ENCODE measurements around the gene CAMSAP1. TPM values are rescaled to one million over a fixed set of nuclear protein-coding genes. Genes with fewer than 3 reads are reported as not detected.
A peak's percentile ranks its signal among the peaks of the same experiment; 100 is the strongest.

The CAMSAP1 gene
- total RNA-seq, 1 donor from 2014 or later = 80.8 TPM

GRCh38 chr9:135761150-135761844, 146.0 kb downstream of the CAMSAP1 start:
- no peak for DNase-seq (ENCODE audit: low read depth, low spot score)
- H3K27me3 Mint-ChIP-seq (ENCODE audit: low read depth) = no peaks in the 10 kb centered on the region
- H3K4me3 Mint-ChIP-seq = no peak overlapping the region
- TF ChIP-seq, protein P1, sequence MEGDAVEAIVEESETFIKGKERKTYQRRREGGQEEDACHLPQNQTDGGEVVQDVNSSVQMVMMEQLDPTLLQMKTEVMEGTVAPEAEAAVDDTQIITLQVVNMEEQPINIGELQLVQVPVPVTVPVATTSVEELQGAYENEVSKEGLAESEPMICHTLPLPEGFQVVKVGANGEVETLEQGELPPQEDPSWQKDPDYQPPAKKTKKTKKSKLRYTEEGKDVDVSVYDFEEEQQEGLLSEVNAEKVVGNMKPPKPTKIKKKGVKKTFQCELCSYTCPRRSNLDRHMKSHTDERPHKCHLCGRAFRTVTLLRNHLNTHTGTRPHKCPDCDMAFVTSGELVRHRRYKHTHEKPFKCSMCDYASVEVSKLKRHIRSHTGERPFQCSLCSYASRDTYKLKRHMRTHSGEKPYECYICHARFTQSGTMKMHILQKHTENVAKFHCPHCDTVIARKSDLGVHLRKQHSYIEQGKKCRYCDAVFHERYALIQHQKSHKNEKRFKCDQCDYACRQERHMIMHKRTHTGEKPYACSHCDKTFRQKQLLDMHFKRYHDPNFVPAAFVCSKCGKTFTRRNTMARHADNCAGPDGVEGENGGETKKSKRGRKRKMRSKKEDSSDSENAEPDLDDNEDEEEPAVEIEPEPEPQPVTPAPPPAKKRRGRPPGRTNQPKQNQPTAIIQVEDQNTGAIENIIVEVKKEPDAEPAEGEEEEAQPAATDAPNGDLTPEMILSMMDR (conservative IDR thresholded peaks at IDR 0.05) = no peak
- H3K4me1 Mint-ChIP-seq = no peaks in the 10 kb centered on the region
- peak overlapping the region; percentile 27 for H3K27ac Mint-ChIP-seq (ENCODE audit: unreplicated experiment)
- H3K36me3 Mint-ChIP-seq (ENCODE audit: low read depth) = no peaks in the 10 kb centered on the region
- H3K9me3 Mint-ChIP-seq = no peaks in the 10 kb centered on the region

GRCh38 chr9:135760465-135760864, 146.9 kb downstream of the CAMSAP1 start:
- Mint-ChIP-seq H3K4me1 (no peaks in the 10 kb centered on the region), H3K4me3 (no peak overlapping the region), H3K36me3 (ENCODE audit: low read depth) (no peaks in the 10 kb centered on the region), H3K9me3 (no peaks in the 10 kb centered on the region), H3K27me3 (ENCODE audit: low read depth) (no peaks in the 10 kb centered on the region), H3K27ac (ENCODE audit: unreplicated experiment) (peak overlapping the region; percentile 5)
- TF ChIP-seq, protein P1 (conservative IDR thresholded peaks at IDR 0.05) = no peak
- DNase-seq (ENCODE audit: low read depth, low spot score) = no peak

GRCh38 chr9:135759676-135760300, 147.6 kb downstream of the CAMSAP1 start:
- Mint-ChIP-seq H3K27ac (ENCODE audit: unreplicated experiment) (no peak overlapping the region), H3K9me3 (no peaks in the 10 kb centered on the region), H3K27me3 (ENCODE audit: low read depth) (no peaks in the 10 kb centered on the region)

GRCh38 chr9:135758870-135759269, 148.5 kb downstream of the CAMSAP1 start:
- Mint-ChIP-seq H3K4me1 (no peaks in the 10 kb centered on the region), H3K27me3 (ENCODE audit: low read depth) (no peaks in the 10 kb centered on the region), H3K4me3 (no peak overlapping the region), H3K27ac (ENCODE audit: unreplicated experiment) (no peak overlapping the region), H3K9me3 (no peaks in the 10 kb centered on the region), H3K36me3 (ENCODE audit: low read depth) (no peaks in the 10 kb centered on the region)
- TF ChIP-seq, protein P1 (conservative IDR thresholded peaks at IDR 0.05) = no peak
- DNase-seq (ENCODE audit: low read depth, low spot score) = no peak

More at GRCh38 chr9:135759676-135760300, 147.6 kb downstream of the CAMSAP1 start:
- no peak for DNase-seq (ENCODE audit: low read depth, low spot score)
- TF ChIP-seq, protein P1 (conservative IDR thresholded peaks at IDR 0.05) = no peak
- H3K4me3 Mint-ChIP-seq = no peak overlapping the region
- no peaks in the 10 kb centered on the region for H3K4me1 Mint-ChIP-seq
- H3K36me3 Mint-ChIP-seq (ENCODE audit: low read depth) = no peaks in the 10 kb centered on the region

Other genes starting within 250 kb of the CAMSAP1 start
- 0.30 and 0.66 TPM in 2 replicates for gene LCN9, start 244.2 kb downstream of the CAMSAP1 start, total RNA-seq
- not detected in 2 replicates for gene SOHLH1, start 208.1 kb downstream of the CAMSAP1 start, total RNA-seq
- 0.14 TPM in 1 of 2 replicates, not detected in the other for gene KCNT1, start 205.4 kb downstream of the CAMSAP1 start, total RNA-seq
- 49.3 and 51.9 TPM in 2 replicates for gene UBAC1, start 53.8 kb upstream of the CAMSAP1 start, total RNA-seq
- gene NACC2, start 187.7 kb upstream of the CAMSAP1 start, total RNA-seq = 8.1 and 8.6 TPM in 2 replicates
- 37.4 and 39.0 TPM in 2 replicates for gene TMEM250, start 211.3 kb upstream of the CAMSAP1 start, total RNA-seq